H1 (cell line): ENCODE measurements around the gene CREB3. TPM values are rescaled to one million over a fixed set of nuclear protein-coding genes. Genes with fewer than 3 reads are reported as not detected.

Experiments
- CTCF ChIA-PET: fragments of 300-600 bp; sonication (Branson Sonifier 250); formaldehyde crosslinking; loops from one replicate; lab custom pipeline; 2021; ENCODE audit not compliant: partially characterized antibody; lab: Charles Lee
- POLR2A ChIA-PET: fragments of 300-600 bp; sonication (Branson Sonifier 250); formaldehyde crosslinking; loops from one replicate; lab custom pipeline; 2021; ENCODE audit warnings: inconsistent platforms; ENCODE audit not compliant: partially characterized antibody; lab: Charles Lee
- DNase-seq, 2 experiments: peaks; one replicate each; pipeline versions ENCODE4 v3.0.0 to v3.0.0-alpha.2; 2010 to 2022; ENCODE audit warnings: low spot score in 2 of 2, low read depth in 1 of 2, mixed read lengths in 1 of 2
- FAIRE-seq: peaks from 2 replicates; lab custom pipeline; 2011; peaks lifted over from hg19 to GRCh38; lab: Jason Lieb, UNC
- H2AFZ ChIP-seq: 2 replicates; pipeline ENCODE4 v1.8.1; 2012; ENCODE audit warnings: low read length, inconsistent platforms
- H2AK5ac ChIP-seq: 2 replicates; pipeline ENCODE4 v1.6.1; 2013; ENCODE audit warnings: low read depth, low read length
- H2BK120ac ChIP-seq: replicated peaks from 2 replicates; pipeline ENCODE3; 2013; ENCODE audit warnings: low read depth, low read length, inconsistent platforms
- H2BK12ac ChIP-seq: 2 replicates; pipeline ENCODE4 v1.6.1; 2013; ENCODE audit warnings: low read depth, low read length
- H2BK15ac ChIP-seq: 2 replicates; pipeline ENCODE4 v1.6.1; 2013; ENCODE audit warnings: low read length
- H2BK20ac ChIP-seq: 2 replicates; pipeline ENCODE4 v1.6.1; 2013; ENCODE audit warnings: low read length
- H2BK5ac ChIP-seq: 2 replicates; pipeline ENCODE4 v1.6.1; 2013; ENCODE audit warnings: low read depth, low read length
- H3K14ac ChIP-seq: 2 replicates; pipeline ENCODE4 v1.6.1; 2013; ENCODE audit warnings: inconsistent platforms; ENCODE audit not compliant: insufficient read length
- H3K18ac ChIP-seq: 2 replicates; pipeline ENCODE4 v1.6.1; 2013; ENCODE audit warnings: low read length; ENCODE audit errors: extremely low read depth
- H3K23ac ChIP-seq: 2 replicates; pipeline ENCODE4 v1.6.1; 2013; ENCODE audit warnings: inconsistent platforms; ENCODE audit not compliant: insufficient read length
- H3K23me2 ChIP-seq: 2 replicates; pipeline ENCODE4 v1.6.1; 2013; ENCODE audit warnings: low read depth, low read length
- H3K27ac ChIP-seq: 2 replicates; pipeline ENCODE4 v1.6.1; 2011; ENCODE audit warnings: low read depth, low read length, inconsistent platforms
- H3K27me3 ChIP-seq, 4 experiments: replicated peaks in 1 of 4; 1 replicate in 1 of 4; 2 replicates in 3 of 4; pipeline versions ENCODE4 v1.6.1 to v1.8.1; 2011 to 2013; ENCODE audit warnings: low read length in 3 of 4, mild to moderate bottlenecking in 3 of 4, inconsistent platforms in 2 of 4, mixed read lengths in 2 of 4, moderate library complexity in 1 of 4; ENCODE audit not compliant: control insufficient read depth in 3 of 4, insufficient read depth in 3 of 4; ENCODE audit errors: extremely low read depth in 1 of 4
- H3K36me3 ChIP-seq, 4 experiments: 2 replicates each; pipeline versions ENCODE4 v1.6.1 to v1.8.1; 2011 to 2013; ENCODE audit warnings: mild to moderate bottlenecking in 4 of 4, low read length in 3 of 4, moderate library complexity in 2 of 4, control low read depth in 1 of 4, inconsistent platforms in 1 of 4; ENCODE audit not compliant: insufficient read depth in 4 of 4, control insufficient read depth in 2 of 4
- H3K4ac ChIP-seq: replicated peaks from 2 replicates; pipeline ENCODE3; 2013; ENCODE audit warnings: low read length, low read depth, mixed read lengths, inconsistent platforms; ENCODE audit not compliant: insufficient read length
- H3K4me1 ChIP-seq, 4 experiments: replicated peaks in 1 of 4; 1 replicate in 1 of 4; 2 replicates in 3 of 4; pipeline versions ENCODE4 v1.6.1 to v1.8.1; 2011 to 2013; ENCODE audit warnings: low read length in 3 of 4, inconsistent platforms in 2 of 4, mixed read lengths in 1 of 4; ENCODE audit not compliant: insufficient read depth in 4 of 4, control insufficient read depth in 3 of 4
- H3K4me2 ChIP-seq, 2 experiments: 2 replicates each; pipeline versions ENCODE4 v1.6.1 to v1.8.1; 2011 to 2013; ENCODE audit warnings: low read depth in 2 of 2, low read length in 2 of 2, control low read depth in 1 of 2, inconsistent platforms in 1 of 2, mild to moderate bottlenecking in 1 of 2; ENCODE audit not compliant: insufficient read depth in 1 of 2
- H3K4me3 ChIP-seq, 4 experiments: fragments of 200-600, 300-600 bp in 1 of 4; sonication (generic), shearing (Covaris generic), sonication (Bioruptor Twin) in 1 of 4; 2 replicates each; pipeline versions ENCODE4 v1.5.1 to v1.8.1; 2011 to 2016; ENCODE audit warnings: low read length in 4 of 4, low read depth in 3 of 4, control low read depth in 2 of 4, inconsistent platforms in 2 of 4, mild to moderate bottlenecking in 2 of 4, mixed read lengths in 1 of 4, moderate library complexity in 1 of 4; ENCODE audit not compliant: insufficient read depth in 2 of 4; ENCODE audit errors: extremely low read depth in 1 of 4
- H3K56ac ChIP-seq: replicated peaks from 2 replicates; pipeline ENCODE3; 2013; ENCODE audit warnings: low read depth, mild to moderate bottlenecking, mixed read lengths, low read length, inconsistent platforms; ENCODE audit not compliant: insufficient read length
- H3K79me1 ChIP-seq: 2 replicates; pipeline ENCODE4 v1.6.1; 2013; ENCODE audit warnings: low read depth, low read length, control low read depth
- H3K79me2 ChIP-seq, 2 experiments: 2 replicates each; pipeline versions ENCODE4 v1.6.1 to v1.8.1; 2012 to 2013; ENCODE audit warnings: low read length in 2 of 2, mild to moderate bottlenecking in 2 of 2, inconsistent platforms in 1 of 2; ENCODE audit not compliant: insufficient read depth in 2 of 2, control insufficient read depth in 1 of 2
- H3K9ac ChIP-seq, 4 experiments: replicated peaks in 1 of 4; 1 replicate in 1 of 4; 2 replicates in 3 of 4; pipeline versions ENCODE4 v1.6.1 to v1.8.1; 2011 to 2013; ENCODE audit warnings: low read depth in 3 of 4, low read length in 3 of 4, control low read depth in 2 of 4, mild to moderate bottlenecking in 2 of 4, moderate library complexity in 2 of 4, inconsistent platforms in 1 of 4; ENCODE audit errors: extremely low read depth in 1 of 4
- H3K9me3 ChIP-seq, 2 experiments: 2 replicates each; pipeline versions ENCODE4 v1.6.1 to v1.8.1; 2012 to 2013; ENCODE audit warnings: mild to moderate bottlenecking in 2 of 2, moderate library complexity in 2 of 2, control low read depth in 1 of 2, inconsistent platforms in 1 of 2, low read depth in 1 of 2, low read length in 1 of 2, mixed read lengths in 1 of 2; ENCODE audit not compliant: insufficient read depth in 2 of 2
- H4K20me1 ChIP-seq, 2 experiments: replicated peaks in 1 of 2; 2 replicates each; pipeline versions ENCODE3 to v1.8.1; 2011 to 2013; ENCODE audit warnings: inconsistent platforms in 2 of 2, low read length in 2 of 2, mild to moderate bottlenecking in 1 of 2; ENCODE audit not compliant: insufficient read depth in 2 of 2, control insufficient read depth in 1 of 2
- H4K5ac ChIP-seq: 2 replicates; pipeline ENCODE4 v1.6.1; 2013; ENCODE audit warnings: low read length, low read depth, mixed read lengths, inconsistent platforms; ENCODE audit not compliant: insufficient read length
- H4K8ac ChIP-seq: 2 replicates; pipeline ENCODE4 v1.8.0; 2013; ENCODE audit warnings: mild to moderate bottlenecking, moderate library complexity, low read length, inconsistent platforms; ENCODE audit not compliant: insufficient read depth; ENCODE audit errors: extremely low read depth
- H4K91ac ChIP-seq: replicated peaks from 2 replicates; pipeline ENCODE3; 2013; ENCODE audit warnings: low read length, mixed read lengths, inconsistent platforms; ENCODE audit not compliant: insufficient read length
- BACH1 ChIP-seq: IDR thresholded peaks from 2 replicates; pipeline ENCODE4 v1.6.1; 2012; ENCODE audit warnings: low read length, improper control_type of control experiment
- BCL11A ChIP-seq, 2 experiments: IDR thresholded peaks; one replicate each; pipeline ENCODE4 v1.6.1; 2011; ENCODE audit warnings: low read depth in 2 of 2, low read length in 2 of 2, mild to moderate bottlenecking in 2 of 2
- EP300 ChIP-seq, 2 experiments: IDR thresholded peaks; 1 replicate in 1 of 2; 2 replicates in 1 of 2; pipeline ENCODE4 v1.6.1; 2011 to 2012; ENCODE audit warnings: low read depth in 2 of 2, low read length in 2 of 2, mild to moderate bottlenecking in 2 of 2, borderline replicate concordance in 1 of 2, inconsistent platforms in 1 of 2, moderate library complexity in 1 of 2
- KDM1A ChIP-seq: fragments of 200-600, 300-600 bp; sonication (generic); IDR thresholded peaks from 2 replicates; pipeline ENCODE4 v1.7.1; 2016; ENCODE audit warnings: mild to moderate bottlenecking, low read length, borderline replicate concordance
- RBBP5 ChIP-seq: IDR thresholded peaks from 2 replicates; pipeline ENCODE4 v1.7.1; 2012; ENCODE audit warnings: low read depth, mild to moderate bottlenecking, inconsistent platforms, low read length, moderate library complexity, borderline replicate concordance
- SIRT6 ChIP-seq: IDR thresholded peaks from one replicate; pipeline ENCODE4 v1.7.1; 2012; ENCODE audit warnings: low read length, inconsistent platforms
- SIX5 ChIP-seq: IDR thresholded peaks from 2 replicates; pipeline ENCODE4 v1.6.1; 2011; ENCODE audit warnings: mild to moderate bottlenecking, low read depth, low read length
- SP1 ChIP-seq: IDR thresholded peaks from 2 replicates; pipeline ENCODE4 v1.6.1; 2011; ENCODE audit warnings: low read depth, low read length
- TAF1 ChIP-seq: IDR thresholded peaks from 2 replicates; pipeline ENCODE4 v1.6.1; 2011; ENCODE audit warnings: mild to moderate bottlenecking, low read depth, low read length
- TBP ChIP-seq: IDR thresholded peaks from 2 replicates; pipeline ENCODE4 v1.6.1; 2011; ENCODE audit warnings: low read depth, low read length, improper control_type of control experiment
- TEAD4 ChIP-seq: IDR thresholded peaks from 2 replicates; pipeline ENCODE4 v1.6.1; 2012; ENCODE audit warnings: low read depth, low read length, inconsistent platforms, mixed read lengths
- WGBS, 2 experiments: shearing (Covaris generic) in 1 of 2; methylation state at CpG; one replicate each; pipeline versions ENCODE4 v1.1.6 to v1.1.7; 2013 to 2015; ENCODE audit warnings: low lambda C conversion rate in 2 of 2, mixed read lengths in 2 of 2, inconsistent platforms in 1 of 2, low coverage in 1 of 2, missing lambda C conversion rate in 1 of 2; ENCODE audit not compliant: insufficient replicate concordance in 2 of 2, insufficient coverage in 1 of 2, insufficient read length in 1 of 2; ENCODE audit errors: extremely low coverage in 1 of 2, missing lambda C conversion rate in 1 of 2; 5-methylcytosine and 5-hydroxymethylcytosine counted together
- polyA plus RNA-seq, 7 experiments: library from polyadenylated mRNA; depleted of rRNA in 3 of 7; stranded (reverse) in 5 of 7; unstranded in 2 of 7; fragments of >200 nt in 5 of 7; fragments of 200-250 nt in 2 of 7; gene quantifications; 1 replicate in 5 of 7; 2 replicates in 1 of 7; 4 replicates in 1 of 7; pipeline versions ENCODE4 v1.2.1 to v1.2.3, GENCODE V29; 2011 to 2013; ENCODE audit warnings: missing spikeins in 2 of 7, mixed read lengths in 2 of 7
- total RNA-seq: library from RNA; stranded (reverse); fragmentation: NEBNext Ultra II Directional; extraction: Animal tissue kit (Norgen Biotek cat#: 25700); gene quantifications from 2 replicates; pipeline ENCODE4 v1.2.1, GENCODE V29; 2021

The CREB3 gene
- total and polyA plus RNA-seq, 2 of the 8 experiments (the other 6 are each of a cell fraction or from before 2014, with no cell fraction given) = 24.4 to 25.7 TPM

GRCh38 chr9:35778496-35778895 lies 46.0 kb downstream of the CREB3 start:
- Histone ChIP-seq H3K4ac (no peak overlapping the region), H2AK5ac (no peak overlapping the region), H3K4me3 (no peak overlapping the region), H4K8ac (no peak overlapping the region), H3K18ac (no peak overlapping the region), H4K91ac (no peak overlapping the region), H3K23ac (no peak overlapping the region), H3K4me2 (no peak overlapping the region), H2BK20ac (no peak overlapping the region), H3K56ac (no peak overlapping the region), H3K9ac (no peak overlapping the region), H4K20me1 (no peaks in the 10 kb centered on the region), H3K79me1 (no peaks in the 10 kb centered on the region), H3K27ac (no peak overlapping the region), H2BK120ac (no peak overlapping the region), H3K27me3 (no peaks in the 10 kb centered on the region), H4K5ac (no peak overlapping the region), H3K36me3 (no peaks in the 10 kb centered on the region), H2BK5ac (no peak overlapping the region), H3K9me3 (no peaks in the 10 kb centered on the region), H3K14ac (no peak overlapping the region), H3K4me1 (peaks cover 0 to 6% (median 4%) of the 10 kb centered on the region in 4 experiments; a peak in 6 of 7 replicates), H2BK15ac (no peak overlapping the region), H2AFZ (no peak overlapping the region), H3K23me2 (no peaks in the 10 kb centered on the region), H3K79me2 (no peaks in the 10 kb centered on the region)
- DNase-seq (no peak), FAIRE-seq (no peak)
- ChIA-PET CTCF (interaction anchor here (0.7 to 3.0 kb wide), 5 partner anchors 8 to 167 kb away, joined by 3 to 26 read pairs (median 3); no protein-coding TSS in a partner anchor), POLR2A (interaction anchor here (1.0 to 1.1 kb wide), 3 partner anchors 10 to 85 kb away, joined by 3 to 5 read pairs (median 3); no protein-coding TSS in a partner anchor)
- 91% methylated on average over 3 of the region's 3 CpGs; no CpG with 5 or more reads in 1 of the 2 experiments for WGBS, 2 experiments
- TF ChIP-seq BACH1 = no peak
- TF ChIP-seq EP300 (IDR thresholded peaks at IDR 0.05; ENCODE audit: borderline replicate concordance in 1 of 2, low read depth in 2 of 2, low read length in 2 of 2) = no peak
- no peak for TF ChIP-seq SIX5
- TF ChIP-seq SIRT6 = no peak
- TF ChIP-seq SP1 = no peak
- TF ChIP-seq KDM1A = no peak
- no peak for TF ChIP-seq RBBP5
- TF ChIP-seq TEAD4 = no peak
- TF ChIP-seq TBP = no peak
- no peak for TF ChIP-seq TAF1
- no peak for TF ChIP-seq BCL11A (IDR thresholded peaks at IDR 0.05; ENCODE audit: low read depth in 2 of 2, low read length in 2 of 2)
- TF ChIP-seq, all 59 proteins: peak for 0
- H2BK12ac ChIP-seq = no peak overlapping the region
